NCI-H748 treated with DMSO at 0.1 percent for 48 hours (cell line): ENCODE measurements around the gene APP.
"Not testable (repeated sequence)": the region's sequence is repeated elsewhere in the genome, so short reads cannot be mapped to it uniquely, and the experiment has no call there.

Source experiments
- DNase-seq: peaks from one replicate; lab custom pipeline; 2025; lab: John Stamatoyannopoulos, UW

Gene APP

GRCh38 chr21:26061437-26061836 lies 109.1 kb downstream of the APP start:
- DNase-seq: no peak

- DNase-seq: no peak
Measured at GRCh38 chr21:26060335-26061115, 110.0 kb downstream of the APP start.

- no peak for DNase-seq
Measured at GRCh38 chr21:26057477-26058170, 112.9 kb downstream of the APP start.

- no peak for DNase-seq
Measured at GRCh38 chr21:26055841-26056264, 114.7 kb downstream of the APP start.

GRCh38 chr21:26055010-26055409 lies 115.6 kb downstream of the APP start:
- no peak for DNase-seq

GRCh38 chr21:26052057-26052456 lies 118.5 kb downstream of the APP start:
- DNase-seq: no peak

GRCh38 chr21:26050857-26051256 lies 119.7 kb downstream of the APP start:
- no peak for DNase-seq

GRCh38 chr21:26049803-26050202 lies 120.8 kb downstream of the APP start:
- no peak for DNase-seq

- DNase-seq: no peak
Measured at GRCh38 chr21:26047279-26047967, 123.1 kb downstream of the APP start.

GRCh38 chr21:26043891-26044290 lies 126.7 kb downstream of the APP start:
- no peak for DNase-seq

GRCh38 chr21:26042181-26042876 lies 128.2 kb downstream of the APP start:
- no peak for DNase-seq

GRCh38 chr21:26041431-26042180 lies 129.0 kb downstream of the APP start:
- no peak for DNase-seq

- DNase-seq: no peak
Measured at GRCh38 chr21:26036916-26037315, 133.7 kb downstream of the APP start.

- DNase-seq: no peak
Measured at GRCh38 chr21:26032263-26032662, 138.3 kb downstream of the APP start.

- no peak for DNase-seq
Measured at GRCh38 chr21:26028183-26028582, 142.4 kb downstream of the APP start.

GRCh38 chr21:26027696-26028095 lies 142.9 kb downstream of the APP start:
- DNase-seq: no peak

- no peak for DNase-seq
Measured at GRCh38 chr21:26025536-26026512, 144.7 kb downstream of the APP start.

GRCh38 chr21:26023406-26023805 lies 147.2 kb downstream of the APP start:
- DNase-seq: not testable (repeated sequence)

- DNase-seq: not testable (repeated sequence)
Measured at GRCh38 chr21:26022598-26023337, 147.8 kb downstream of the APP start.

GRCh38 chr21:26020510-26020909 lies 150.1 kb downstream of the APP start:
- no peak for DNase-seq
